Activated CD4-positive, CD25-positive, alpha-beta regulatory T cell treated with anti-CD3 and anti-CD28 coated beads, Interleukin-2, amount 50 U/mL, for 16 hours (primary cell): ENCODE results near the gene BRD3OS.
A peak's percentile ranks its signal among the peaks of the same experiment; 100 is the strongest.
"Not testable (repeated sequence)": the region's sequence is repeated elsewhere in the genome, so short reads cannot be mapped to it uniquely, and the experiment has no call there.

Experiments
- DNase-seq: peaks from one replicate; pipeline ENCODE4 v3.0.0-alpha.2; 2020; ENCODE audit warnings: low read depth, low spot score

BRD3OS gene

GRCh38 chr9:134063088-134063570, 37.8 kb downstream of the BRD3OS start:
- no peak for DNase-seq

- DNase-seq, result no peak
Measured at GRCh38 chr9:134063571-134064450, 38.5 kb downstream of the BRD3OS start.

- no peak for DNase-seq
Measured at GRCh38 chr9:134064711-134065110, 39.4 kb downstream of the BRD3OS start.

GRCh38 chr9:134065612-134066419, 40.5 kb downstream of the BRD3OS start:
- peak; percentile 23 for DNase-seq

- no peak for DNase-seq
Measured at GRCh38 chr9:134066526-134066912, 41.2 kb downstream of the BRD3OS start.

GRCh38 chr9:134066913-134067851, 41.9 kb downstream of the BRD3OS start:
- no peak for DNase-seq

- DNase-seq, result peak; percentile 62
Measured at GRCh38 chr9:134067904-134068743, 42.8 kb downstream of the BRD3OS start, which contains the start of gene BRD3. Gene BRD3 (minus strand): TSS chr9:134068026. CDS start chr9:134053477, 14,549 bp downstream.

- DNase-seq, result no peak
Measured at GRCh38 chr9:134068744-134069479, 43.6 kb downstream of the BRD3OS start.

- DNase-seq, result no peak
Measured at GRCh38 chr9:134069480-134070399, 44.5 kb downstream of the BRD3OS start.

GRCh38 chr9:134071149-134071548, 45.9 kb downstream of the BRD3OS start:
- no peak for DNase-seq

GRCh38 chr9:134072683-134073082, 47.4 kb downstream of the BRD3OS start:
- not testable (repeated sequence) for DNase-seq

GRCh38 chr9:134073500-134073899, 48.2 kb downstream of the BRD3OS start:
- DNase-seq, result no peak

- DNase-seq, result not testable (repeated sequence)
Measured at GRCh38 chr9:134075689-134076088, 50.4 kb downstream of the BRD3OS start.

- DNase-seq, result no peak
Measured at GRCh38 chr9:134076644-134077043, 51.4 kb downstream of the BRD3OS start.
